GM19193 (cell line): Measurements from ENCODE around the gene GXYLT1.

Experiments used
- POLR2A ChIP-seq: IDR thresholded peaks from 4 replicates; pipeline ENCODE4 v1.6.1; 2011; ENCODE audit not compliant: insufficient read depth, insufficient read length; ENCODE audit errors: extremely low read depth

GXYLT1 gene

DNA sequence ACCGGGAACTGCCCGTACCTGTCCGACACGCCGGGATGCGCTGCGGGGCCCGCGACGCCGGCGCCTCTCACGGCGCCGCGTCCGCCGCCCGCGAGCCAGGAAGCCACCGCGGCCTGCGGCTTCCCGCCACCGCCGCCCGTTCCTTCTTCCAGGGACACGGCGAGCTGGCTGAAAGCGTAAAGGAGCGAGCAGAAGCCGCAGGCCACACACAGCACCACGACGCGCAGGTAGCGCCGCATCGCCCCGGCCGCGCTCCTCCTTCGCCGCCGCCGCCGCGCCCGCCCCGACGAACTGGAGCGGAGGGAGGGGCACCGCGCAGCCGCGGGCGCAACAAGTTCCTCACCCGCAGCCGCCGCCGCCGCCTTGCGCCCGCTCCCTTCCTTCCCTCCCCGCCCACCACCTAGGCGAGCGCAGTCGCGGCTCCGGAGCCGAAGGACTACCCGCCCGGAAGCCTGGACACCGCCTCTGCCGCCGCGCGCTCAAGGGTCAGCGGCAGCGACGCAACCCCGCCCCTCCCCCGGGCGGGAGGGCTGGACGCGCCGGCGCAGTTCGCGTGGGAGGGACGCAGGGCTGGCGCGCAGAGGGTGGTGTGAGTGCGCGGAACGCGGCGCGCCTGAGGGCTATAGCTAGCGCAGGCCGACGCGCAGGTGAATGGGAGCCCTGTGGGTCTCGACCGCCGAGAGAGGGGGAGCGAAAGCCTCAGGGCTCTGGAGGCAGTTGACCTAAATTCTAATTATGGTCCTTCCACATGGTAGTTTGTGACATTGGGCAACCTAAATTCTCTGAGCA lies at the start of gene GXYLT1:
GXYLT1 (minus strand) TSS at position 467 of the 789 bp plus-strand sequence; CDS start at position 239, 228 bp downstream.
- TF ChIP-seq POLR2A: peak; percentile 94

GRCh38 chr12:42192686-42193085 lies 48.0 kb upstream of the GXYLT1 start:
- TF ChIP-seq POLR2A: no peak

GRCh38 chr12:42192258-42192657 lies 47.6 kb upstream of the GXYLT1 start:
- TF ChIP-seq POLR2A: no peak

DNA sequence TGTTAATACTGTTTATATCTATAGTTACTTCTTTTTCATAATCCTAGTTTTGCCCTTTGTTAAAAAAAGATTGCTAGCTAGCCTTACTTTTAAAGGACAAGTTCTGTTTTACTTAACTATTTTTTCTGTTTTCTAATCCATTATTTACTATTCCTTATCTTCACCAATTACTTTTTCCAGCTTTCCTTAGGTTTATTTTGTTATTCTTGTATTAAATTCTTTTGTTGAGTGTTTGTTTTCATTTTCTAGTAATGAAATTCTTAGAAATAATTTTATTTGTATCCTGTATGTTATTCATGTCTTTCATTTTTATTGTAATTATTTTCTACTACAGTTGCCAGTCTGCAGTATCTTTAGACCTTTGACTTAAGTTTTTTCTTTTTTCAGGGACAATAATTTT lies 45.7 kb upstream of the GXYLT1 start:
- TF ChIP-seq POLR2A: no peak

- TF ChIP-seq POLR2A: no peak
Observed at GRCh38 chr12:42187799-42188198, 43.1 kb upstream of the GXYLT1 start.

GRCh38 chr12:42186793-42187192 lies 42.1 kb upstream of the GXYLT1 start:
- no peak for TF ChIP-seq POLR2A

GRCh38 chr12:42182394-42182793 lies 37.7 kb upstream of the GXYLT1 start:
- TF ChIP-seq POLR2A: no peak

GRCh38 chr12:42180990-42181596 lies 36.4 kb upstream of the GXYLT1 start:
- no peak for TF ChIP-seq POLR2A

- TF ChIP-seq POLR2A: no peak
Observed at GRCh38 chr12:42178101-42178500, 33.4 kb upstream of the GXYLT1 start.

DNA sequence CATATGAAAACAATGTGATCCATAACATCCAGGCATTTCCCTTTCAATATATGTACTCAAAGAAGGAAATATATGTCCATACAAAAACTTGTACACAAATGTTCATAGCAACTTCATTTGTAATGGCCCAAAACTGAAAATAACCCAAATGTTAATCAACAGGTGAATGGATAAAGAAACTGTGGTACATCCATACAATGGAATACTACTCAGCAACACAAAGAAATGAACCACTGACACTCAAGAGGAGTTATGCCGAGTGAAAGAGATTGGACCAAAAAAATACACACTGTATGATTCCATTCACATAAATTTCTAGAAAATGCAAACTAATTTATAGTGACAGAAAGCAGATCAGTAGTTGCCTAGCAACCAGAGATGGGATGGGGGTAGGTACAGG lies 30.3 kb upstream of the GXYLT1 start:
- TF ChIP-seq POLR2A: no peak

GRCh38 chr12:42173961-42174521 lies 29.4 kb upstream of the GXYLT1 start:
- TF ChIP-seq POLR2A: no peak

DNA sequence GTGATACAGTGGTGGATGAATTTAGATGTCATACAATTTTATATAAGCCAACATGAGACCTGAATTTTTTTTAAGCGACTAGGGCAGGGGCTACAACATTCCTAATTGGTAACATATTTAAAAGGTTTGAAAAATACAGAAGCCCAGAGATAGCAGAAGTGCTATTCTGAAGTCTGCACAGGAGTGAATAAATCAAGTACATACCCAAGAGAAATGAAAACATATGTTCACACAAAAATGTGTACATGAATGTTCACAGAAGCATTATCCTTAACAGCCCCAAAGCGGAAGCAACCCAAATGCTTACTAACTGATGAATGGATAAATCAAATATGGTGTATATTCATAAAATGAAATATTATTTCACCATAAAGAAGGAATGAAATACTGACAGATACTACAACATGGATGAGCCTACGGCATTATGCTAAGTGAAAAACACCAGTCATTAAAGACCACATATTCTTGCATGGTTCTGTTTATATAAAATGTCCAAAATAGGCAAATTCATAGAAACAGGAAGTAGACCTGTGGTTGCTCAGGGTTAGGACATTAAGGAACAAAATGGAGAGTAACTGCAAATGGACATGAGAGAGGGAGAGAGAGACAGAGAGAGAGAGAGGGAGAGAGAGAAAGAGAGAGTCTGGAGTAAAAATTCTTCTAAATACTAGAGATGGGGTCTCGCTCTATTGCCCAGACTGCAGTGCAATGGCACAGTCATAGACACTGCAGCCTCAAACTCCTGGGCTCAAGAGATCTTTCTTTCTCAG lies 28.0 kb upstream of the GXYLT1 start:
- no peak for TF ChIP-seq POLR2A

- TF ChIP-seq POLR2A: no peak
Observed at GRCh38 chr12:42167711-42168110, 23.0 kb upstream of the GXYLT1 start.

DNA sequence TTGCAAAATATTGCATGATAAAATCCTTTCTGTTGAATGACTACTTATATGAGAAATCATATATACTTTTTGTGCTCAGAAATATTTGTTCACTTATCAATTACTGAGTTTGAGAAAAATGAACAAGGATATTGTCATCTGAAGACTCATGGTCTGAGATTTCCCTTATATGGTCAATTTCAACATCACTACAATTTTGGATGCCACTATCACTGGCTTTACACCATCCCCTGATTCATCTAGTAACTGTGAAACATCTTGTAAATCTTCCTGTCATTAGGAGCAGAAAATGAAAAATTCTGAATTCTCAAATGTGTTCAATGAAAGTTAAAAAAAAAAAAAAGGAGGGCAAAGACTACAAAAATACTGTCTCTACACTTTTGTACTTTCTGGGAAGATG lies 21.8 kb upstream of the GXYLT1 start:
- TF ChIP-seq POLR2A: no peak

DNA sequence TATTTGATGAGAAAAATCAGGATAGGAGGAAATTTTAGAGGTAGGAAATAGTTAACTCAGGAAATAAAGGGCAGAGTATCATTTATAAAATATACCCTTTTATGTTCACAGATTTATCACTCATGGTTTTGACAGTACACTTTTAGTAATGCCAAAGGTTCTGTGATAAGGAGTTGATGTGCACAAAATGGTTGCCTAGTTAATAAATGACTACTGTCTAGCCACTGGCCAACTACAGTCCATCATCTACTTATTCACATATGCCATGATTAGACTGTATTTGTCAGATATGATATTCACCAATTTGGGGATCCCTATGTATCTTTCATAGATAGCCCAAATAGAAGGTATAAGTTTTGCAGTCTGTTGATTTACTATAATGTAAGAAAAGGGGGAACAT lies 19.2 kb upstream of the GXYLT1 start:
- TF ChIP-seq POLR2A: no peak
